ENCODE data around the gene HINT3.

The HINT3 gene

DNA sequence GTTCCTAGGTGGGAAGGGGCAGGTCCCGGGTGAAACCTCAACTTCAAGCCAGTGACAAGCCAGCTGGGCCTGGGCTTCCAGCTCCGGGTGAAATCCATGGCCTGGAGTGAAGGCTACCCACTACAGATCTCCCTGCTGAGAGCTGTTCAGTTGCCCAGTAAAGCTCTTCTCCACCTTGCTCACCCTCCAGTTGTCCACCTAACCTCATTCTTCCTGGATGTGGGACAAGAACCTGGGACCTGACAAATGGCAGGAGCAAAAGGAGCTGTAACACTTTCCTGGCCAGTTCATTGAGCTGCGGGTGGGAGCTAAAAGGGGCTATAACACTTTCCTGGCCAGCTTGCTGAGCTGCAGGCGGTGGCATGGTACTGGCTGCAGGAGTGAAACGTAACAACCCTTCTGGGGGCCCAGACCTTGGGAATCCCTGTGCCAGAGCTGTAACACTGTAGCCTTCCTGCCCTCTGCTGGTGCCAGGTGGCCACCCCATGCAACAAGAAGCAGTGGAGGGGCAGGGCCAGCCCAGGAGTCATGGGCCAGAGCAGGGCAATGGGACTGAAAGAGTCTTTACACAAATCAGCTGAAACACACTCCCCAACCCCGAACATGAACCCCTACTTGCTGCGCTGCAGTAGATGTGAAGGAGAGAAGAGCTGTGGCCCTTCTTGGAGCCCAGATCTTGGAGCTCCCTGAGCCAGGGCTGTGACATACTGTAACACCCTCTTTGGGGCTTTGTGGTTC is 3.6 kb upstream of the HINT3 start:
- H3K36me3 ChIP-seq (ENCODE audit: insufficient read depth, low read length) = no peaks in the 10 kb centered on the region
- H3K4me1 ChIP-seq (ENCODE audit: insufficient read depth, low read length) = peaks cover 6% of the 10 kb centered on the region
- H3K27ac ChIP-seq (ENCODE audit: low read depth, low read length) = no peak overlapping the region
- H3K4me3 ChIP-seq (ENCODE audit: low read depth in 1 of 2, low read length in 2 of 2) = no peak overlapping the region
- no peaks in the 10 kb centered on the region for H3K9me3 ChIP-seq (ENCODE audit: low read length)
- H3K27me3 ChIP-seq (ENCODE audit: control insufficient read depth in 1 of 2, insufficient read depth in 2 of 2, low read length in 2 of 2) = no peaks in the 10 kb centered on the region
- H3K9ac ChIP-seq (ENCODE audit: low read length) = no peak overlapping the region

DNA sequence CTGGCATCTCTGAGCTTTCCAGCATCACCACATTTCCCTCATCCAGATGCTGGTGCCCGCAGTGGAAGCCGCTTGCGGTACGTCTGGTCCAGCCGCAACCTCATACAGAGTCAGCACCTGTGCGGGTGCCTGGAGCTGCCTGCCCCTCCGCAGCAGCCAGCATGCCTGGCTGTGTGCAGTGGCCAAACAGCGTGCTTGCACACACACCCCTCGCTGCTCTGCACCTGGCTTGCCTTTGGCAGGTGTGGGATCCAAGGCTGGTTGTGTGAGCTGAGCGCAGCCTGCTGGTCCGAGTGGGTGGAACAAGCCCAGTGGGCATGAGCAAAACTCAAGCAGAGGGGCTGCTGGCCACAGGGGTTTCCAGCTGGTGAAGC is 3.1 kb upstream of the HINT3 start:
- no peaks in the 10 kb centered on the region for H3K9me3 ChIP-seq (ENCODE audit: low read length)

DNA sequence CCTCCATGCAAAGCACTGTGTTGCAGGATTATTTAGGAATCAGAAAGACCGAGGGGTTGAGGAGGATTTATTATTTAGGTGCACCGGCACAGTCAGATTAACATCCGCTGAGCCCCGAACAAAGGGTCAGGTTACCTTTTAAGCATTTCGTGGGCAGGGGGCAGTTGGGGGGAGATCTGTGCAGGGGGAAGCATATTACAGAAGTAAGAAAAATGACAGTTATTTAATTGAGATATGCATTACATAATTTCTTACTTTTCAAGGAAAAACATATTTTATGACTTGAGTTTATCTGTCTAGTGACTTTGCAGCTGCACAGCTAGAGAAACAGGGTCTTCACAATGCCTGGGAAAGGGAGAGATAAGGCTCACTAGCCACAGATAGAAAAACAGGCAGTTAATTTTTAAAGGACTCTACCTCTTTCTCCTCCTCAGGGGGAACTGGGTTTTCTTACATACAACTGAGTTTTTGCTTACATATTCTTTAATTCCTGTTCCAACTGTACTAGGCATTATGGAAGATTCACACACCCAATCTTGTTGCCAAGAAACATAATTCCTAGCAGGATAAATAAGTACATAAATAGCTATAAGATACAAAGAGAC is 1.7 kb upstream of the HINT3 start:
- Histone ChIP-seq H3K9me3 (ENCODE audit: low read length) (no peaks in the 10 kb centered on the region), H3K27me3 (ENCODE audit: control insufficient read depth in 1 of 2, insufficient read depth in 2 of 2, low read length in 2 of 2) (no peaks in the 10 kb centered on the region), H3K36me3 (ENCODE audit: insufficient read depth, low read length) (no peaks in the 10 kb centered on the region), H3K9ac (ENCODE audit: low read length) (no peak overlapping the region), H3K4me1 (ENCODE audit: insufficient read depth, low read length) (peaks cover 20% of the 10 kb centered on the region), H3K4me3 (ENCODE audit: low read depth in 1 of 2, low read length in 2 of 2) (no peak overlapping the region), H3K27ac (ENCODE audit: low read depth, low read length) (no peak overlapping the region)

More for the DNA sequence above, 3.1 kb upstream of the HINT3 start:
- Histone ChIP-seq H3K9ac (ENCODE audit: low read length) (no peak overlapping the region), H3K27me3 (ENCODE audit: control insufficient read depth in 1 of 2, insufficient read depth in 2 of 2, low read length in 2 of 2) (no peaks in the 10 kb centered on the region), H3K4me1 (ENCODE audit: insufficient read depth, low read length) (peaks cover 11% of the 10 kb centered on the region), H3K36me3 (ENCODE audit: insufficient read depth, low read length) (no peaks in the 10 kb centered on the region), H3K27ac (ENCODE audit: low read depth, low read length) (no peak overlapping the region), H3K4me3 (ENCODE audit: low read depth in 1 of 2, low read length in 2 of 2) (no peak overlapping the region)

DNA sequence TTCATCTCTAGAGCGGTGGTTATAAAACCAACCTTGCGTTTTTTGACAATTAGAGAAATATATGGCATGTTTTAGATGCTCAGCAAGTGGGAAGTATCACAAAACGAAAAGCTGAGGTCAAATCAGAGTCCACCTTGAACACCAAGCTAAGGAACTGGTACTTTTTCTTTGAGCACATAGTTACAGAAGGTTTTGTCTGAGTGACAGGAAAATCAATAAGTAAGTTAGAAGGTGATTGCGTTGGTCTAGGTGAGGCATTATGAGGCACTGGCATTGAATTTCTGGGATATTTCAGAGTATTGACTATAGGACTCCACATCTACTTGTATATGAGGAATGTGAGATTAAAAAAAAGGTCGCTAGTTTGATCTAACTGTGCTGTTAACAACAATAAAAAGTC is 597 bp upstream of the HINT3 start:
- peak overlapping the region in 1 of 2 donors; percentile 78 for H3K4me3 ChIP-seq (ENCODE audit: low read depth in 1 of 2, low read length in 2 of 2)
- no peaks in the 10 kb centered on the region for H3K9me3 ChIP-seq (ENCODE audit: low read length)
- H3K36me3 ChIP-seq (ENCODE audit: insufficient read depth, low read length) = no peaks in the 10 kb centered on the region
- H3K4me1 ChIP-seq (ENCODE audit: insufficient read depth, low read length) = peaks cover 20% of the 10 kb centered on the region
- H3K27ac ChIP-seq (ENCODE audit: low read depth, low read length) = no peak overlapping the region
- H3K9ac ChIP-seq (ENCODE audit: low read length) = peak overlapping the region; percentile 38
- no peaks in the 10 kb centered on the region for H3K27me3 ChIP-seq (ENCODE audit: control insufficient read depth in 1 of 2, insufficient read depth in 2 of 2, low read length in 2 of 2)

DNA sequence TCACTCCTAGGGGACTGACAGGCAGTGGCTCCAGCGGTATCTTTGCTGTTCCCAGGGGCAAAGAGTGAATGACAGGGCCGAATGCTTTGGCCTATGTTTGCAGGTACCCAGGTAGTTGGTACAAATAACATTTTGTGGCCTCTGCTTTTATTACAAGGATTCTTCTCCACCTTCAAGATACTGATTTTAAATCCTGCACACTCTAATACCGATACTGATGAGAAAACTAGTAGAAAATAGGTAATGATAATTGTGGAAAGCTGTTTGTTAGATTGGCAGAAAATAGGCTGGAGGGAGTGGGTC is 772 bp downstream of the HINT3 start:
- H3K9ac ChIP-seq (ENCODE audit: low read length) = peak overlapping the region; percentile 73
- H3K4me1 ChIP-seq (ENCODE audit: insufficient read depth, low read length) = peaks cover 20% of the 10 kb centered on the region
- H3K4me3 ChIP-seq (ENCODE audit: low read depth in 1 of 2, low read length in 2 of 2) = peak overlapping the region; percentile 78 to 93
- H3K9me3 ChIP-seq (ENCODE audit: low read length) = no peaks in the 10 kb centered on the region
- H3K36me3 ChIP-seq (ENCODE audit: insufficient read depth, low read length) = no peaks in the 10 kb centered on the region
- no peaks in the 10 kb centered on the region for H3K27me3 ChIP-seq (ENCODE audit: control insufficient read depth in 1 of 2, insufficient read depth in 2 of 2, low read length in 2 of 2)
- H3K27ac ChIP-seq (ENCODE audit: low read depth, low read length) = peak overlapping the region; percentile 97

DNA sequence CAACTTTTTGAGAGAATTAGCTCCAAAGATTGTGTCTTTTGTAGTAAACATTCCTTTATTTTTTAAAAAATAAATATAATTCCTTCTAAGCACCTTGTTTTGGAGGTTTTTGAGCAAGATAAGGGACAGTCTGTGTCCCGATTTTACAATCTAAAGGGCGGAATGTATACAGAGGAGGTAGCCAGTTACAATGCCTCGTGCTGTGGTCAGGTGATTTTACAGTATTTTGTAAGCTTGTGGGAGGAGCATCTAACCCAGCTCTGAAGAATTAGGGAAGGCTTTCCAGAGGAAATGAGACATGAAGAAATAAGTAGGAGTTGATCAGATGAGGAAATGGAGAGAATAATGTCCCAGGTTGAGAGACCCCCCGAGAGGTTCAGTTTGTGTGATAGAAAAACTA is 1.3 kb downstream of the HINT3 start:
- H3K9me3 ChIP-seq (ENCODE audit: low read length) = no peaks in the 10 kb centered on the region

DNA sequence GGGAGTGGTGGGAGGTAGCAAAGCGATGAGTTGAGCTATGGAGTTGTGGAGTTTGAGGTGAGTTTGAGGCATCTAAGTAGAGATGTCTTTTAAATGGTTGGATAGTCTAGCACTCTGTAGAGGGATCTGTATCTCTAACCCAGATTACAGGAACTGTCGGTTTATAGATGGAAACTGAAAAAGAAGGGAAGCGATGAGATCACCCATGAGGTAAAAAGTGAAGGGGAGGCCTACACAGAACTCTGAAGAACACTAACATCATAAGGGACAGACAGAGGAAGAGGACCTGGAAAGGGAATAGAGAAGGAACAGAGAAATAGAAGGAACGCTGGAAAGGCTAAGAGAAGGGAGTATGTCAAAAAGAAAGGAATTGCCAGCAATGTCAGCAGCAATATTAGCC is 2.5 kb downstream of the HINT3 start:
- H3K36me3 ChIP-seq (ENCODE audit: insufficient read depth, low read length) = no peaks in the 10 kb centered on the region
- H3K27me3 ChIP-seq (ENCODE audit: control insufficient read depth in 1 of 2, insufficient read depth in 2 of 2, low read length in 2 of 2) = no peaks in the 10 kb centered on the region
- H3K9ac ChIP-seq (ENCODE audit: low read length) = no peak overlapping the region
- no peaks in the 10 kb centered on the region for H3K9me3 ChIP-seq (ENCODE audit: low read length)
- no peak overlapping the region for H3K27ac ChIP-seq (ENCODE audit: low read depth, low read length)
- H3K4me1 ChIP-seq (ENCODE audit: insufficient read depth, low read length) = peaks cover 20% of the 10 kb centered on the region
- H3K4me3 ChIP-seq (ENCODE audit: low read depth in 1 of 2, low read length in 2 of 2) = no peak overlapping the region

More for the DNA sequence above, 1.3 kb downstream of the HINT3 start:
- H3K9ac ChIP-seq (ENCODE audit: low read length) = peak overlapping the region; percentile 73
- H3K27ac ChIP-seq (ENCODE audit: low read depth, low read length) = peak overlapping the region; percentile 24
- no peaks in the 10 kb centered on the region for H3K27me3 ChIP-seq (ENCODE audit: control insufficient read depth in 1 of 2, insufficient read depth in 2 of 2, low read length in 2 of 2)
- H3K4me1 ChIP-seq (ENCODE audit: insufficient read depth, low read length) = peaks cover 20% of the 10 kb centered on the region
- H3K36me3 ChIP-seq (ENCODE audit: insufficient read depth, low read length) = no peaks in the 10 kb centered on the region
- H3K4me3 ChIP-seq (ENCODE audit: low read depth in 1 of 2, low read length in 2 of 2) = peak overlapping the region; percentile 23 to 78

DNA sequence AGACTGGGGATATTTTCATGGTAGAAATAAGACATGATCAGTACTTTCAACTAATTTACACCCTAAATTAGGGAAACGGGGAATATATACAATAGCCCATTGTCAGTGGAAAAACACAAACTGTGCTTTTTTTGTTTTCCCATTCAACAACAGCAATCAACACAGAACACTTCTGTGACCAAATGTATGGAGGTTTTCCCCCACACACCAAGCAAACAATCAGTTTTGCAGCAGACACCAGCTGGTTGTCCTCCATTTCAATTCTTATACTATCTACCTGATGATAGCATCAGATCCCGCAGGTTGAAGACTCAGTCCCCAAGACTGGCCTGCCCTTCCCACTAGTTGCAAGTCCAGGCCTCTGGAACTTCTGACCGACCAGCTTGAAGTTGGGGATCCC is 4.5 kb downstream of the HINT3 start:
- no peaks in the 10 kb centered on the region for H3K9me3 ChIP-seq (ENCODE audit: low read length)
- H3K27me3 ChIP-seq (ENCODE audit: control insufficient read depth in 1 of 2, insufficient read depth in 2 of 2, low read length in 2 of 2) = no peaks in the 10 kb centered on the region
- H3K9ac ChIP-seq (ENCODE audit: low read length) = no peak overlapping the region
- no peaks in the 10 kb centered on the region for H3K36me3 ChIP-seq (ENCODE audit: insufficient read depth, low read length)
- peaks cover 17% of the 10 kb centered on the region for H3K4me1 ChIP-seq (ENCODE audit: insufficient read depth, low read length)
- H3K4me3 ChIP-seq (ENCODE audit: low read depth in 1 of 2, low read length in 2 of 2) = no peak overlapping the region
- H3K27ac ChIP-seq (ENCODE audit: low read depth, low read length) = no peak overlapping the region

DNA sequence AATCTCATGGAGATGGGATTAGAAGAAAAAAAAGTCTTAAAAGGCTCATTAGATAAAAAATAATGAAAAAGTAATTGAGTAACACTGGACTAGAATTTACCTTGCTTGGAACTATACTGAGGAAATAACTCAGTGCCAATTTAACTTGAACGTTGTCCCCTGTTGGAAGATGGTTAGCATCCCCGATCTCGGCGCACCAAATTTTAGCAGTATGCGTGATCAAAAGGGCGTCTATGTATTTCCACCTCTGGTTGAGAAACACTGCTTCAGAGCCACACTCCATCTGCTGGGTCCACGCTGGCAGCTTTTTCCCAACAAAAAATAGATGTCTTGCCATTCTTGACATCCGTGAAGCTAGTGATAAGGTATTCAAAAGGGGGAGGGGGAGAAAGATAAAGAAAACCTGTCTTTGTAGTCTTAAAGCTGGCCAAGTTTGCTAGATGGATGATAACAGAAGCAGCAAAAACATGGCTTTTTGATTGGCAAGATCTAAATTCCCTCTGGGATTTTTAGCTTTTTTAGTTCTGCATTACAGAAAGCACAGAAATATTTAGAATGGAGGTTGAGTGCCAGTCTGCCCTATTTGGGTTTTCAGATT is 6.4 kb downstream of the HINT3 start:
- Histone ChIP-seq H3K36me3 (ENCODE audit: insufficient read depth, low read length) (peaks cover under 1% of the 10 kb centered on the region), H3K9me3 (ENCODE audit: low read length) (no peaks in the 10 kb centered on the region), H3K27me3 (ENCODE audit: control insufficient read depth in 1 of 2, insufficient read depth in 2 of 2, low read length in 2 of 2) (no peaks in the 10 kb centered on the region), H3K27ac (ENCODE audit: low read depth, low read length) (no peak overlapping the region), H3K4me3 (ENCODE audit: low read depth in 1 of 2, low read length in 2 of 2) (no peak overlapping the region), H3K4me1 (ENCODE audit: insufficient read depth, low read length) (peaks cover 14% of the 10 kb centered on the region), H3K9ac (ENCODE audit: low read length) (no peak overlapping the region)

DNA sequence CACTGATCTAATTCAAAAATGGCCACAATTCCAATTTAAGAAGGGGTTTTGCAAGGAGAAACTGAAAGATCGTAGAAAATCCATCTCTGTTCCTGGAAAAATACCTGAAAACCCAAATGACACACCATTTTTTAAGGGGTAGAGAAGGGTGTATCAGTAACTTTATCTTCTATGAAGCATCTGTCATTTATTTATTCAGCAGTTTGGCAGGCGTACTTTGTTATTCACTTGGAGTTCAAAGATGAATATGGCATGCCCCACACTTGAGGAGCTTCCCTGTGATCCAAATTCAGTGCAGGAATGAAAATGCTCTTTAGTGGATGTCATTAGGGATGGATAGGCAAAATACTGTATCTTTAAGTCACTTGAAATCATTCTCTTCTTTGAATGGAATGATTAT is 7.2 kb downstream of the HINT3 start:
- Histone ChIP-seq H3K27ac (ENCODE audit: low read depth, low read length) (no peak overlapping the region), H3K27me3 (ENCODE audit: control insufficient read depth in 1 of 2, insufficient read depth in 2 of 2, low read length in 2 of 2) (no peaks in the 10 kb centered on the region), H3K9ac (ENCODE audit: low read length) (no peak overlapping the region), H3K4me3 (ENCODE audit: low read depth in 1 of 2, low read length in 2 of 2) (no peak overlapping the region), H3K9me3 (ENCODE audit: low read length) (no peaks in the 10 kb centered on the region), H3K36me3 (ENCODE audit: insufficient read depth, low read length) (peaks cover 4% of the 10 kb centered on the region), H3K4me1 (ENCODE audit: insufficient read depth, low read length) (peaks cover 6% of the 10 kb centered on the region)

DNA sequence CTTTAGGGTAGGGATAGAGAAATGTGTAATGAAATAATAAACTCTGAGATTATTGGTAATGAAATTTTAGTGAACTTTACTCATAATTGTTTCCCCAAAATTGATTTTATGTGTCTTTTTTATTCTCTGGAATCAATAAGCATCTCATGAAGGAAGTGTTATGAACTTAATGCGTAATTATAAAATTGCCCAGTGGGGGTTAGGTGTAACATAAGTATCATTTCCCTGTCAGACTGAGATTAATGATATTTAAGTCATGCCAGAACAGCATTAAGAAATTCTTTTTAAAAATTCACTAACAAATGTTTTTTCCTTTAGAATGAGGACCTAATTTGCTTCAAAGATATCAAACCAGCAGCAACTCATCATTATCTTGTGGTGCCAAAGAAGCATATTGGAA is 10.0 kb downstream of the HINT3 start:
- Histone ChIP-seq H3K27ac (ENCODE audit: low read depth, low read length) (no peak overlapping the region), H3K4me1 (ENCODE audit: insufficient read depth, low read length) (no peaks in the 10 kb centered on the region), H3K9ac (ENCODE audit: low read length) (no peak overlapping the region), H3K9me3 (ENCODE audit: low read length) (no peaks in the 10 kb centered on the region), H3K36me3 (ENCODE audit: insufficient read depth, low read length) (peaks cover 4% of the 10 kb centered on the region), H3K4me3 (ENCODE audit: low read depth in 1 of 2, low read length in 2 of 2) (no peak overlapping the region), H3K27me3 (ENCODE audit: control insufficient read depth in 1 of 2, insufficient read depth in 2 of 2, low read length in 2 of 2) (no peaks in the 10 kb centered on the region)

DNA sequence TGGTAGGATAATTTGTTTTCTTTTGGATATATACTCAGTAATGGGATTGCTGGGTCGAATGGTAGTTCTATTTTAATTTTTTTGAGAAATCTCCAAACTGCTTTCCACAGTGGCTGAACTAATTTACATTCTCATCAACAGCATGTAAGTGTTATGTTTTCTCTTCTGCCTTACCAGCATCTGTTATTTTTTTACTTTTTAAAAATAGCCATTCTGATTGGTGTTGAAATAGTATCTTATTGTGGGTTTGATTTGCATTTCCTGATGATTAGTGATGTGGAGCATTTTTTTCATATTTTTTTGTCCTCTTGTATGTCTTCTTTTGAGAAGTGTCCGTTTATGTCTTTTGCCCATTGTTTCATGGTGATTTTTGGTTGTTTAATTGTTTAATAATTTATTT is 11.9 kb downstream of the HINT3 start:
- no peaks in the 10 kb centered on the region for H3K4me1 ChIP-seq (ENCODE audit: insufficient read depth, low read length)
- no peaks in the 10 kb centered on the region for H3K9me3 ChIP-seq (ENCODE audit: low read length)
- H3K27me3 ChIP-seq (ENCODE audit: control insufficient read depth in 1 of 2, insufficient read depth in 2 of 2, low read length in 2 of 2) = no peaks in the 10 kb centered on the region
- H3K36me3 ChIP-seq (ENCODE audit: insufficient read depth, low read length) = peaks cover 5% of the 10 kb centered on the region
- H3K27ac ChIP-seq (ENCODE audit: low read depth, low read length) = no peak overlapping the region
- no peak overlapping the region for H3K9ac ChIP-seq (ENCODE audit: low read length)
- H3K4me3 ChIP-seq (ENCODE audit: low read depth in 1 of 2, low read length in 2 of 2) = no peak overlapping the region
